GM12878 (cell line): ENCODE results near the gene PRTN3. TPM values are rescaled to one million over a fixed set of nuclear protein-coding genes. Genes with fewer than 3 reads are reported as not detected.
A peak's percentile ranks its signal among the peaks of the same experiment; 100 is the strongest.

ENCODE experiments used
- ATAC-seq: fragments of 200-7000 bp; cut with Tn5 transposase; 3 replicates; pipeline ENCODE4 v1.9.1; 2020; ENCODE audit warnings: mild to moderate bottlenecking, moderate library complexity
- BruUV-seq: library from RNA; stranded (reverse); fragments of 400-500 nt; replicated peaks from 2 replicates; lab custom pipeline; 2021; lab: Mats Ljungman, UMichigan
- CTCF ChIA-PET: fragments of 300-600 bp; sonication (Branson Sonifier 250); formaldehyde crosslinking; extraction: SDS; loops from one replicate; lab custom pipeline; 2021; ENCODE audit warnings: inconsistent platforms; lab: Yijun Ruan, JAX
- POLR2A ChIA-PET: fragments of 350-600 bp; formaldehyde crosslinking; extraction: SDS; loops from one replicate; lab custom pipeline; 2021; ENCODE audit warnings: inconsistent platforms; lab: Charles Lee
- RAD21 ChIA-PET: fragments of 300-600 bp; sonication (Branson Sonifier 250); formaldehyde crosslinking; loops from one replicate; lab custom pipeline; 2023; ENCODE audit warnings: antibody characterized with exemption; ENCODE audit not compliant: unreplicated experiment; lab: Charles Lee
- SMC1A ChIA-PET: fragments of 300-600 bp; sonication (Branson Sonifier 250); formaldehyde crosslinking; loops from one replicate; lab custom pipeline; 2023; ENCODE audit not compliant: unreplicated experiment, uncharacterized antibody; lab: Charles Lee
- DNase-seq: peaks from one replicate; pipeline ENCODE4 v3.0.0-alpha.2; 2011; ENCODE audit warnings: low read depth, low spot score
- FAIRE-seq: peaks from 3 replicates; lab custom pipeline; 2011; peaks lifted over from hg19 to GRCh38; lab: Jason Lieb, UNC
- H2AFZ ChIP-seq: 2 replicates; pipeline ENCODE4 v1.6.0; 2011; ENCODE audit warnings: low read depth, low read length, control low read depth; ENCODE audit not compliant: control insufficient read depth
- H3K27ac ChIP-seq: 2 replicates; pipeline ENCODE4 v1.5.1; 2011; ENCODE audit warnings: control low read depth; ENCODE audit not compliant: control insufficient read depth, insufficient read depth
- H3K27me3 ChIP-seq, 2 experiments: replicated peaks in 1 of 2; 2 replicates each; pipeline versions ENCODE4 v1.6.0 to v1.6.1; 2011; ENCODE audit warnings: low read length in 1 of 2; ENCODE audit not compliant: control insufficient read depth in 2 of 2, insufficient read depth in 2 of 2
- H3K36me3 ChIP-seq, 2 experiments: 2 replicates each; pipeline ENCODE4 v1.5.1; 2011; ENCODE audit warnings: low read length in 1 of 2; ENCODE audit not compliant: control insufficient read depth in 2 of 2, insufficient read depth in 2 of 2
- H3K4me1 ChIP-seq: 2 replicates; pipeline ENCODE4 v1.6.1; 2011; ENCODE audit warnings: mild to moderate bottlenecking, low read length, moderate library complexity, mixed read lengths; ENCODE audit not compliant: control insufficient read depth, insufficient read depth
- H3K4me2 ChIP-seq: 2 replicates; pipeline ENCODE4 v1.6.0; 2011; ENCODE audit warnings: control low read depth; ENCODE audit not compliant: control insufficient read depth, insufficient read depth
- H3K4me3 ChIP-seq: fragments of 200-600 bp; sonication (generic); 2 replicates; pipeline ENCODE4 v1.5.1; 2016
- H3K79me2 ChIP-seq: 2 replicates; pipeline ENCODE4 v1.6.0; 2011; ENCODE audit warnings: low read length; ENCODE audit not compliant: control insufficient read depth, insufficient read depth
- H3K9ac ChIP-seq: 2 replicates; pipeline ENCODE4 v1.8.0; 2011; ENCODE audit warnings: low read length, control low read depth, mixed read lengths; ENCODE audit not compliant: control insufficient read depth, insufficient read depth
- H3K9me3 ChIP-seq: replicated peaks from 3 replicates; pipeline ENCODE4 v1.5.1; 2011; ENCODE audit warnings: mild to moderate bottlenecking, low read length; ENCODE audit not compliant: control insufficient read depth, insufficient read depth
- H4K20me1 ChIP-seq: 2 replicates; pipeline ENCODE4 v1.6.0; 2011; ENCODE audit not compliant: control insufficient read depth, insufficient read depth
- DPF2 ChIP-seq: fragments of 450-650 bp; IDR thresholded peaks from 2 replicates; pipeline ENCODE4 v1.6.1; 2017; ENCODE audit warnings: mild to moderate bottlenecking
- JUND ChIP-seq: IDR thresholded peaks from 2 replicates; pipeline ENCODE4 v1.6.1; 2012; ENCODE audit warnings: low read depth, mild to moderate bottlenecking, low read length, improper control_type of control experiment, moderate library complexity
- KDM1A ChIP-seq: fragments of 200-600 bp; sonication (generic); IDR thresholded peaks from 2 replicates; pipeline ENCODE4 v1.6.1; 2016; ENCODE audit warnings: borderline replicate concordance
- MEF2B ChIP-seq: fragments of 450-650 bp; IDR thresholded peaks from 2 replicates; pipeline ENCODE4 v1.6.1; 2018; ENCODE audit warnings: mild to moderate bottlenecking, moderate library complexity; ENCODE audit not compliant: partially characterized antibody, poor library complexity, severe bottlenecking
- NR2C2 ChIP-seq: IDR thresholded peaks from 2 replicates; pipeline ENCODE4 v1.6.1; 2011; ENCODE audit warnings: borderline replicate concordance, low read depth; ENCODE audit not compliant: control insufficient read depth, insufficient read length
- POLR2A ChIP-seq: IDR thresholded peaks from 2 replicates; pipeline ENCODE4 v1.6.1; 2011; ENCODE audit warnings: low read depth, mild to moderate bottlenecking, low read length
- POLR2AphosphoS2 ChIP-seq: IDR thresholded peaks from 2 replicates; pipeline ENCODE4 v1.6.1; 2011; ENCODE audit warnings: low read depth, mild to moderate bottlenecking, low read length, improper control_type of control experiment, moderate library complexity
- POLR2AphosphoS5 ChIP-seq: IDR thresholded peaks from 2 replicates; pipeline ENCODE4 v1.6.1; 2011; ENCODE audit warnings: mild to moderate bottlenecking, low read length, inconsistent platforms
- WGBS: methylation state at CpG from one replicate; pipeline ENCODE4 v1.1.6; 2016; ENCODE audit warnings: low lambda C conversion rate; ENCODE audit not compliant: insufficient replicate concordance, insufficient coverage; ENCODE audit errors: missing lambda C conversion rate; 5-methylcytosine and 5-hydroxymethylcytosine counted together
- in situ Hi-C: fragments of 300-500 bp; cut with MboI; formaldehyde crosslinking; loops from 9 replicates; pipeline ENCODE4 v1.14.3; 2018; ENCODE audit warnings: mixed read lengths
- intact Hi-C: fragments of 100-400 bp; cut with micrococcal nuclease; formaldehyde crosslinking; loops from one replicate; pipeline ENCODE4 v1.14.2; 2022; ENCODE audit not compliant: unreplicated experiment
- polyA plus RNA-seq, 11 experiments: library from polyadenylated mRNA; depleted of rRNA in 4 of 11; unstranded in 6 of 11; stranded (reverse) in 5 of 11; fragments of >200 nt; fragmentation: Nextera tagmentation in 4 of 11; fragmentation: Illumina TruSeq in 1 of 11; extraction: Ambion mirVana in 4 of 11; extraction: Trizol in 1 of 11; gene quantifications; 1 replicate in 1 of 11; 2 replicates in 10 of 11; pipeline versions ENCODE4 v1.2.1 to v1.2.3, GENCODE V29; 2011 to 2016; ENCODE audit warnings: inconsistent platforms in 2 of 11, missing spikeins in 2 of 11, low read depth in 1 of 11
- total RNA-seq, 4 experiments: library from RNA; depleted of rRNA in 3 of 4; stranded (reverse); fragments of >200 nt in 3 of 4; fragmentation: Illumina TruSeq in 1 of 4; extraction: Trizol in 1 of 4; gene quantifications; 2 replicates each; pipeline versions ENCODE4 v1.2.1 to v1.2.3, GENCODE V29; 2013 to 2021
- TF ChIP-seq, protein P1 (sequence below): IDR thresholded peaks from 2 replicates; pipeline ENCODE4 v1.6.1; 2012; ENCODE audit warnings: low read depth, low read length, improper control_type of control experiment

PRTN3 gene
- total and polyA plus RNA-seq, 10 of the 15 experiments (the other 5 are each of a cell fraction or from before 2014, with no cell fraction given): 0.08 TPM; not detected in 9

DNA sequence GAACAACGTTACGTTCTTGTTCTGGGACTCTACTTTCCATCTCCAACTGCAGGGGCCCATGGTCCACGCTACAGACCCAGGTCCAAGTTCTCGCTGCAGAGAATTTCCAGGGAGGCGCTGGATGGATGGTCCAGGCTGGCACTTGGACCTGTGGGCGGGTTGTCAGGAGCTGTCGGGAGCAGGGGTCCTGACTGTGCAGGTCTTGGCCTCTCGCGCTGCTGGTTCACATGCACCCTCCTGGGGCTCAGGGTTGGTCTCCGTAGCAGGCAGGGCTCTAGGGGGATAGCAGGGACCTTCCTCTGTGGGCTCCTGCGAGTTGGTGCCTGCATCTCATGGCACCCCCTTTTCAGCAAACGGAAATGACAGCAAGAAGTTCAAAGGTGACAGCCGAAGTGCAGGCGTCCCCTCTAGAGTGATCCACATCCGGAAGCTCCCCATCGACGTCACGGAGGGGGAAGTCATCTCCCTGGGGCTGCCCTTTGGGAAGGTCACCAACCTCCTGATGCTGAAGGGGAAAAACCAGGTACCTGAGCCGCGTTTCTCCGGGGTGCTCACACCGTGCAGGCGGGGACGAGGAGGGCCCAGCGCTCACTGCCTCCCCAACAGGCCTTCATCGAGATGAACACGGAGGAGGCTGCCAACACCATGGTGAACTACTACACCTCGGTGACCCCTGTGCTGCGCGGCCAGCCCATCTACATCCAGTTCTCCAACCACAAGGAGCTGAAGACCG is 36.9 kb upstream of the PRTN3 start:
- no peaks in the 10 kb centered on the region for H3K9me3 ChIP-seq
- ChIA-PET POLR2A (no interaction called here), SMC1A (no interaction called here), CTCF (no interaction called here), RAD21 (no interaction called here)
- no TSS peak for BruUV-seq
- ATAC-seq (no peak), DNase-seq (no peak), FAIRE-seq (no peak)
- no peak overlapping the region for H3K4me2 ChIP-seq
- intact Hi-C loops: no loop called here
- H4K20me1 ChIP-seq: peaks cover 36% of the 10 kb centered on the region
- H3K79me2 ChIP-seq: peaks cover 58% of the 10 kb centered on the region
- no peak overlapping the region for H2AFZ ChIP-seq
- 89% methylated on average over 27 of the region's 31 CpGs for WGBS
- no peak overlapping the region for H3K9ac ChIP-seq
- no peak for TF ChIP-seq MEF2B
- TF ChIP-seq DPF2: no peak
- TF ChIP-seq POLR2A: peak; percentile 53
- 0 out of 2 replicates have a peak, but pooled peaks have one; percentile 49 for TF ChIP-seq POLR2AphosphoS5
- 0 out of 2 replicates have a peak, but pooled peaks have one; percentile 17 for TF ChIP-seq POLR2AphosphoS2
- H3K4me1 ChIP-seq: peaks cover 7% of the 10 kb centered on the region; the same call in 1 of the 2 replicates
- no peak overlapping the region for H3K4me3 ChIP-seq
- no peaks in the 10 kb centered on the region for H3K27me3 ChIP-seq
- in situ Hi-C loops: no loop called here
- H3K36me3 ChIP-seq: peaks cover 27 to 80% of the 10 kb centered on the region in 2 experiments; a peak in 3 of 4 replicates
- H3K27ac ChIP-seq: no peak overlapping the region

DNA sequence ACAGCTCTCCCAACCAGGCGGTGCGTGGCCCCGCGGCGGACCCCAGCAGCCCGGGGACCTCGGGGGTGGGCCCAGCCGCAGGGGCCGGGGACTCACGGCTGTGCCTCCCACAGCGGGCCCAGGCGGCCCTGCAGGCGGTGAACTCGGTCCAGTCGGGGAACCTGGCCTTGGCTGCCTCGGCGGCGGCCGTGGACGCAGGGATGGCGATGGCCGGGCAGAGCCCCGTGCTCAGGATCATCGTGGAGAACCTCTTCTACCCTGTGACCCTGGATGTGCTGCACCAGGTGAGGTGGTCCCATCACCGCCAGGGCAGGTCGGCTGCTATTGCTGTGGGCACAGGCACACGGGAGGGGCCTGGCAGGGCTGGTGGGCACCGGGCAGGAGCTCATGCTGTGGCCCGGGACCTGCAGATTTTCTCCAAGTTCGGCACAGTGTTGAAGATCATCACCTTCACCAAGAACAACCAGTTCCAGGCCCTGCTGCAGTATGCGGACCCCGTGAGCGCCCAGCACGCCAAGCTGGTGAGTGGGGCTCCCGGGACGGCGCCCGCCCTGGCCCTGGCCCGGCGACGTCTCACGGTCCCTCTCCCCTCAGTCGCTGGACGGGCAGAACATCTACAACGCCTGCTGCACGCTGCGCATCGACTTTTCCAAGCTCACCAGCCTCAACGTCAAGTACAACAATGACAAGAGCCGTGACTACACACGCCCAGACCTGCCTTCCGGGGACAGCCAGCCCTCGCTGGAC is 36.2 kb upstream of the PRTN3 start:
- ChIA-PET SMC1A (no interaction called here), CTCF (no interaction called here), RAD21 (no interaction called here), POLR2A (no interaction called here)
- Histone ChIP-seq H3K9me3 (no peaks in the 10 kb centered on the region), H3K27me3 (no peaks in the 10 kb centered on the region), H3K79me2 (peaks cover 50% of the 10 kb centered on the region), H4K20me1 (peaks cover 30% of the 10 kb centered on the region), H3K27ac (no peak overlapping the region), H2AFZ (no peak overlapping the region), H3K36me3 (peaks cover 22 to 75% of the 10 kb centered on the region in 2 experiments; a peak in 3 of 4 replicates), H3K4me1 (peaks cover 7% of the 10 kb centered on the region; the same call in 1 of the 2 replicates), H3K4me3 (no peak overlapping the region), H3K4me2 (no peak overlapping the region), H3K9ac (no peak overlapping the region)
- BruUV-seq: no TSS peak
- TF ChIP-seq NR2C2 (no peak), JUND (no peak), POLR2AphosphoS5 (peak; percentile 29; the same call in 1 of the 2 replicates), KDM1A (no peak)
- TF ChIP-seq, protein P1, sequence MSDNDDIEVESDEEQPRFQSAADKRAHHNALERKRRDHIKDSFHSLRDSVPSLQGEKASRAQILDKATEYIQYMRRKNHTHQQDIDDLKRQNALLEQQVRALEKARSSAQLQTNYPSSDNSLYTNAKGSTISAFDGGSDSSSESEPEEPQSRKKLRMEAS: no peak
- ATAC-seq (no peak), FAIRE-seq (no peak), DNase-seq (no peak)
- in situ Hi-C loops (no loop called here), intact Hi-C loops (no loop called here)
- WGBS: 91% methylated on average over 38 of the region's 53 CpGs
